Heart left ventricle (tissue), 13 donors: ENCODE measurements around the gene HNRNPK.

Source experiments
- POLR2A ChIP-seq, 2 donors: fragments of 450-650 bp; IDR thresholded peaks; one replicate each; pipeline ENCODE4 v1.6.1; 2017; ENCODE audit warnings: antibody characterized with exemption in 2 of 2, mild to moderate bottlenecking in 2 of 2, moderate library complexity in 2 of 2
- TF ChIP-seq, protein P1 (sequence below), 12 donors: fragments of 200-600 bp; sonication (generic) in 4 of 12; IDR thresholded peaks; one replicate each; pipeline versions ENCODE4 v1.5.0 to v1.8.0; 2018 to 2022; ENCODE audit warnings: antibody characterized with exemption in 12 of 12, mild to moderate bottlenecking in 5 of 12
- donor health status: ischemic (EF 13 %, LVEDD 7.1; RV severe dilation, severe dysfunction).
- donor health status: DM: no; HTN: yes; CAD: no.
- donor health status: DM: no; HTN: no; CAD: no.
- donor health status: ischemic (EF 25% LVEDD 6.9; RV normal size, moderate dysfunction).
- donor health status: ischemic (EF 25% LVEDD 5.7; RV mildly dilated, moderate dysfunction).
- donor health status: ischemic (EF 35%, LVEDD 5.7; RV mildly dilated, moderate dysfunction).
- donor health status: nonischemic (EF 11% LVEDD 7.7; RV severe dilation, severe dysfunction).
- donor health status: DM: yes; HTN: yes; CAD: no.
- donor health status: PGD.
- donor health status: ischemic (EF 29% LVEDD 5.4; RV normal size, mild dysfunction).
- donor health status: nonischemic (EF 23%, LVEDD 6.1; RV moderate dilation, normal function).

DNA sequence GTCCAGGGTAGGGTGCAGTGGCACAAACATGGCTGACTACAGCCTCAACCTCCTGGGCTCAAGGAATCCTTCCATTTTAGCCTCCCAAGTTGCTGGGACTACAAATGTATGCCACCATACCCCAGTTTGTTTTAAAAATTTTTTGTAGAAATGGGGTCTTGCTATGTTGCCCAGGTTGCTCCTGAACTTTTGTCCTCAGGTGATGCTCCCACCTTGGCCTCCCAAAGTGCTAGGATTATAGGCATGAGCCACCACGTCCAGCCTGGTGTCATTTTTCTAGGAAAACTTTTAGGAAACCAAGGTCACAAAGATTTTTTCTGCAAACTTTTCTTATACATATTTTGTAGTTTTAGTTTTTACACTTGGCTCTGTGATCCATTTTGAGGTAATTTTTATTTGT, 11.3 kb upstream of the HNRNPK start:
- TF ChIP-seq, protein P1, sequence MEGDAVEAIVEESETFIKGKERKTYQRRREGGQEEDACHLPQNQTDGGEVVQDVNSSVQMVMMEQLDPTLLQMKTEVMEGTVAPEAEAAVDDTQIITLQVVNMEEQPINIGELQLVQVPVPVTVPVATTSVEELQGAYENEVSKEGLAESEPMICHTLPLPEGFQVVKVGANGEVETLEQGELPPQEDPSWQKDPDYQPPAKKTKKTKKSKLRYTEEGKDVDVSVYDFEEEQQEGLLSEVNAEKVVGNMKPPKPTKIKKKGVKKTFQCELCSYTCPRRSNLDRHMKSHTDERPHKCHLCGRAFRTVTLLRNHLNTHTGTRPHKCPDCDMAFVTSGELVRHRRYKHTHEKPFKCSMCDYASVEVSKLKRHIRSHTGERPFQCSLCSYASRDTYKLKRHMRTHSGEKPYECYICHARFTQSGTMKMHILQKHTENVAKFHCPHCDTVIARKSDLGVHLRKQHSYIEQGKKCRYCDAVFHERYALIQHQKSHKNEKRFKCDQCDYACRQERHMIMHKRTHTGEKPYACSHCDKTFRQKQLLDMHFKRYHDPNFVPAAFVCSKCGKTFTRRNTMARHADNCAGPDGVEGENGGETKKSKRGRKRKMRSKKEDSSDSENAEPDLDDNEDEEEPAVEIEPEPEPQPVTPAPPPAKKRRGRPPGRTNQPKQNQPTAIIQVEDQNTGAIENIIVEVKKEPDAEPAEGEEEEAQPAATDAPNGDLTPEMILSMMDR (IDR thresholded peaks at IDR 0.05): no peak
- no peak for TF ChIP-seq POLR2A (IDR thresholded peaks at IDR 0.05)
